GM21786 (cell line): Measurements from ENCODE around the gene USP3.

Experiments used
- ATAC-seq: cut with Tn5 transposase; IDR thresholded peaks from one replicate; pipeline ENCODE4 v1.9.1; 2021; ENCODE audit not compliant: unreplicated experiment

Gene USP3

DNA sequence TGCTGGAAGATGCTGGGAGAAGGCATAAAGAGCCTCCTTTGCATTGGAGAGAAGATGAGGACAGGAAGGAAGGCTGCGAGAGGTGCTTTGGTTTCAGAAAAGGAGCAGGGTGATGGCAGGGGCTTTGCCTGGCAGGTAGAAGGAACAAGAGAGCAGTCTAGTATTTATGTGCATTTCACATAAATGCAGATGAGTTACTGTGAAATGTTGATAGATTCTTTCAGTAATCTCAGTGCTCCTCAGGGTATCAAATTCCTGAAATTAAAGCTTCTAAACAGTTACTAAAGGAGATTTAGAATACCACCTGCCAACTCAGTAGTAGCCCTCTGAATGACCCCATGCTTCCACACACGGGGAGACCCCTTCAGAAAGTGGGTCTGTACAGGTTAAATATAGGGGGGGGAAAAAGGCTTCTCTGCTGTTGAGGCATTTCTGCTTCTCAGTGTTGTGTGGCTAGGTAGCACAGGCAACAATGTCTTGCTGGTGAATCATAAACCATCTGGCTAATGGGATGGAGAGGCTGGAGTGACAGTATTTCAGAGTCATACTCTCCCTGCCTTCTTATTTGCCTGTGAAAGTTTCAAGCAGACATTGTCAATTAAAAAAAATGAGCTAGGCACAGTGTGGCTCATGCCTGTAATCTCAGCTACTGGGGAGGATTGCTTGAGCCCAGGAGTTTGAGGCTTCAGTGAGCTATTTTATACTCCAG, 78.5 kb downstream of the USP3 start:
- ATAC-seq: no peak

DNA sequence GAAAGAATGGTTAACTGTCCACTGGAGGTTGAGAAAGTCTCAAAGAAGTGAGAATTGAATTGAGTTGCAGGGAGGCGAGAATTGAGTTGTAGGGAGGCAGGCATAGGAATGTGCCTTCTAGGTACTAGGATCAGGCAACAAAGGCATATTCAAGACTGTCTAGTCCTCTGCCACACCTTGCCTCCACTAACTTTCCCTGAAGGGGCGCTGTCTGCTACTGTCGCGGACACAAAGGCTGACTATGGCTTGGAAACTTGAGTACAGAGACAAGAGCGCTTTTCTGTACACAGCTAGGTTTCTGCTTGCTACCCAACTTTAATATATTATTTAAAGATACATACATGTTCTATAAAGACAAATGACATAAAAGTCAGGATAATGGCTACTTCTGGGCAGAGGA, 82.4 kb downstream of the USP3 start:
- ATAC-seq: no peak

DNA sequence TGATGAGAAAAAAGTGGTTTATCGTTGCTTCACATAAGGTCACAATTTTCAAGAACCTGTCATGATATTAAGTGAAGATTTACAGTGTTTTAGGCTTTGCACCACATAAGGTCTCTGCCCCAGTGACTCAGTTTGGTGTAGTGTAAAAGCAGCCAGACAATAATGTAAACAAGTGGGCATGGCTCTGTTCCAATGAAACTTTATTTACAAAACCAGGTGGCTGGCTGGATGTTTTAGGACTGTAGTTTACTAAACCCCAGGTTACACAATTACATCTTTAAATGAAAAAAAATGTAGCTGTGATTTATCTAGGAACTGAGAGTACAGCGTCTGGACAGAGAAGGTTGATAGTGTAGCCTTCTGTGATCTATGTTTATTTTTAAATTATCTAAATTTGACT, 83.1 kb downstream of the USP3 start:
- ATAC-seq: no peak

DNA sequence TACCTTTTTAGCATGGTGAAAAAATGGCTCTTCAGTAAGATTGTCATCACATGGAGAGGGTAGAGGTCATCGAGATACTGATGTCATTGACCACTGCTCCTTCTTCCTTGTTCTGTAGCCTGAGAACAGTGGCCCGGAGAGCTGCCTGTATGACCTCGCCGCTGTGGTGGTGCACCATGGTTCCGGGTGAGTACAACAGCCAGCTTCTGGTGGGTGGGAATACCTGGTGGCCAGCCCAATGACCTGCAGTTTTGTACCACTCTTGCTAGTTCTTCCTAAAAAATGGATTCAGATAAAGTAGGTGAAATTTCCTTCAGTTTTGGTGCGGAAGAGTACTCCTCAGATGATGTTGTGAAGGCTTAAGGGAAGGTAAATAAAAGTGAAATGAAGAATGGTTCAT, 84.4 kb downstream of the USP3 start:
- no peak for ATAC-seq

DNA sequence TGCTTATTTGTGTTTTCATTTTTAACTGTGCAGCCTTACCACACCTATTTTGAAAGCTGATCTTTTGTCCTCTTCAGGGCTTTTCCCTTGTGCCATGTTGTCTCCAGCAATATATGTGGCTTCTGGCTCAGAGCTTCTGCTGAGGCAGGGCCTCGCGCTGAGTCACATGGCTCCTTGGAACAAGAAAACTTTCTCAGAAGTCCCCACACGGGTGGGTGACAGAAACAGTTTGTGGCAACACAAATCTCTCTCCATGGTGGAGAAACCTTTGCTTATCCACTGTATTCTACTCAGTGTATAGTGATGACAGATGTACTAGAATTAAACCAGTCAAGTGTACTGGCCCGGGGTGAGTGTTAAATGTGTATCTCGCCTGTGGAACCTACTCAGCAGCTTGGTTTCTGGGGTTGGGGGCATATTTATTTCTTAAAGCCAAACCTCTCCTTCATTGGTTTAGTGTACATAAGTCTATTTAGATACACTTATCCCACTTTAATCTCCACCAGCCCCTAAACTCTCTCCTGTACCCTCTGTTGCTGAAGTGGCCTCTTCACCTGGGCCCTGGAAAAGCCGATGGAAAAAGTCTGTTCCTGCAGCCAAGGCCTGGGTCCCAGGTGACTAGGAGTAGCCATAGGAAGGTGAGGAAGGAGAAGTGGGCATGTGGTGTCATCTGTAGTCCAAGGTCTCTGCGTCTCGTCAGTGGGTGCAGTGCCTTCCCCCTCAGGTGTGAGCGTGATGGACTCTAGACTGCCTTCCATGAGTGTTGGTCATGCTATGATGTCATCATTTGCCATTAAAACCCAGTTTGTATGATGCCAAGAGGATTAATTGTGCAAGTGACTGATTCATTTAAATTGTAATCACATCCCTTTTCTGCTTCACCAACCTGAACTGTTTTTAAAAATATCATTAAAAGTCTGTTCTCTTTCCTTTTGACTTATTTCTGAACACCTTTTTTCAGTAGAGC, 89.6 kb downstream of the USP3 start:
- no peak for ATAC-seq

DNA sequence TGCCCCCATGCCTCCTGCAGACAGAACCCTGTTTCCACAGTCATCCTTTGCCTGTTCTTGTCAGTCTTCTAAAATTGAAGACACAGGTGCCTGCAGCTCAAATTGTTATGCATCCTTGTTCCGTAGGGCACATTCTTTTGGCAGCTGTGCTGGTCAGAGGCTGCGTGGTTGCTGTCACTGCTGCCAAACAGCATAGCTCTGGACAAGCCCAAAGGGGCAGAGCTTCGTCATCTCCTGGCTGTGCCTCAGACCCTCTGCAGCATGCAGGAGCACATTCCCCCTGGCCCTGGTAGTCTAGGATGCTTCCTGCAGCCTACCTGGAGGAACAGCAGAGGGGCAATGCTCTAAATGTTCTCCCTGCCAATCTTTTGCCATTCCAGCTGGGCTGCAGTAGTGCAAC, 90.7 kb downstream of the USP3 start:
- no peak for ATAC-seq

DNA sequence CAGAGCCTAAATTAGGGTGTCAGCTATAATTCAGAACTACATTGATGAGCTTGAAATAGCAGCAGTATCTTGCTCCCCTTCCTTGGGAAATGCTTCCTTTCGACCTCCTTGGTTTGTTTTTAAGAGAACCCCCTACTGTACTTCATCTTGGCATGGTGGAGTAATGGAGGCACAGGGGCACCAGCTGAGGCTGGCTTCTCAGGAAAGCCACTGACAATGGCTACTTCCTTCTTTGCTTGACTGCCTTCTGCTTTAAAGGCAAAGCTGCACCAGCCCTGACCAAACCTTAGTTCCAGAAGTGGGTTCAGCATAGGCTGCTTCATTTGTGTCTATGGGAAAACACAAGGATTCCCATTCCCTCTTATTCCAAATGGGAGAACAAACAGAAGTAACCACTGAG, 91.3 kb downstream of the USP3 start:
- ATAC-seq: no peak

DNA sequence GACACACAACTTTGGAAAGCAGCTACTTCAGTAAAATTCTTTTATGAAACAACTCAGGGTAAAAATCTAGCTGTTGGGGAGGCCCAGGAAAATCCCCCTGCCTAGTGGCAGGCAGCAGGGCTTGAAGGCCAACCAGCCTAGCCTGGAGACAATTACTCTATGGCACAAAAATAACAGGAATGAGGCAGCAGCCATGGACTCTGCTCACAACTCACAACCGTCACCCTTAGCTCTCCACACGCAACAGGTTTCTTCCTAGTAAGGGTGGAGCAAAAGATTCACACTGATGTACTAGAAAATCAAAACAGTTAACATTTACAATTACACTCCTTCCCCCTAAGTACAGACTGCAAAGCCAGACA, 92.3 kb downstream of the USP3 start:
- no peak for ATAC-seq

DNA sequence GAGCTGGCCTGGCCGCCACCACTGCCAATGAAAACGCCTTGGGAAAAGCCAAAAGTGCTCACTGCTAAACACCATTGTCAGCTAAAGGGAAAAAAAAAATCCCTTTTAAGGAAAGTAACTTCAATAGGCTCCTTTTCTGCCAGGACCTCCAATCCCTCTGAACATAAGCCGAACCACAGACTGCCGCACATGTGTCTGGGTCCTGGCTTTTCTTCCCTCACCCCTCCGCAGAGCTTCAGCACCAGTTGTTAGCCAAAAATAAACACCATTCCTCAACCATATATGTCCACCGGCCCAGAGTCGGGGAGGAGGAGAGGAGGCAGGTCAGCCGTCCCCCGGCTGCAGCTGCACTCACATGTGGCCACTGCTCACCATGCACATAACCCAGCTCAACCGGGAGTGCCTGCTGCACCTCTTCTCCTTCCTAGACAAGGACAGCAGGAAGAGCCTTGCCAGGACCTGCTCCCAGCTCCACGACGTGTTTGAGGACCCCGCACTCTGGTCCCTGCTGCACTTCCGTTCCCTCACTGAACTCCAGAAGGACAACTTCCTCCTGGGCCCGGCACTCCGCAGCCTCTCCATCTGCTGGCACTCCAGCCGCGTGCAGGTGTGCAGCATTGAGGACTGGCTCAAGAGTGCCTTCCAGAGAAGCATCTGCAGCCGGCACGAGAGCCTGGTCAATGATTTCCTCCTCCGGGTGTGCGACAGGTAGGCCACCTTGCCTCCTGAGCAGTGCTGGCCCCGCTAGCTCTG, 92.8 kb downstream of the USP3 start, which contains the start of gene FBXL22:
FBXL22 (plus strand) TSS at position 350 of the 753 bp plus-strand sequence; CDS start at position 356, 6 bp downstream.
- no peak for ATAC-seq

DNA sequence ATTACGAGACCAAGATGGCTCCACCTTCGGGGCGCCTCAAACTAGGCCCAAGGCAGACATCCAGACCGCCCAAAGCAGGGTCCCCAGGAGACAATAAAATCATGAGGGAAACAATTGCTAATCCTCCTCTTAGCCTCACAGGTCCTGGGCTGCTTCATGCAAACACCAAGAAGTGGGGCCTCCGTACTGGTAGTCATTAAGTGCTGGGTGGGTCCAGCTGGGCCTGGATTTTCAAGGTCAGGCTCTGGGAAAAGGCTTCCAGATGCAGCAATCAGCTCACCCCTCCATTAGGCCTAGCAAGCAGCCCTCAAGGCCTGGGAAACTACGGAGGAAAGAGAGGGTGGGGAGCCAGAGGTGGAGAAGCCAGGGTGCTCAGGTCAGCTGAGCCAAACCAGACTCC, 93.4 kb downstream of the USP3 start:
- no peak for ATAC-seq

DNA sequence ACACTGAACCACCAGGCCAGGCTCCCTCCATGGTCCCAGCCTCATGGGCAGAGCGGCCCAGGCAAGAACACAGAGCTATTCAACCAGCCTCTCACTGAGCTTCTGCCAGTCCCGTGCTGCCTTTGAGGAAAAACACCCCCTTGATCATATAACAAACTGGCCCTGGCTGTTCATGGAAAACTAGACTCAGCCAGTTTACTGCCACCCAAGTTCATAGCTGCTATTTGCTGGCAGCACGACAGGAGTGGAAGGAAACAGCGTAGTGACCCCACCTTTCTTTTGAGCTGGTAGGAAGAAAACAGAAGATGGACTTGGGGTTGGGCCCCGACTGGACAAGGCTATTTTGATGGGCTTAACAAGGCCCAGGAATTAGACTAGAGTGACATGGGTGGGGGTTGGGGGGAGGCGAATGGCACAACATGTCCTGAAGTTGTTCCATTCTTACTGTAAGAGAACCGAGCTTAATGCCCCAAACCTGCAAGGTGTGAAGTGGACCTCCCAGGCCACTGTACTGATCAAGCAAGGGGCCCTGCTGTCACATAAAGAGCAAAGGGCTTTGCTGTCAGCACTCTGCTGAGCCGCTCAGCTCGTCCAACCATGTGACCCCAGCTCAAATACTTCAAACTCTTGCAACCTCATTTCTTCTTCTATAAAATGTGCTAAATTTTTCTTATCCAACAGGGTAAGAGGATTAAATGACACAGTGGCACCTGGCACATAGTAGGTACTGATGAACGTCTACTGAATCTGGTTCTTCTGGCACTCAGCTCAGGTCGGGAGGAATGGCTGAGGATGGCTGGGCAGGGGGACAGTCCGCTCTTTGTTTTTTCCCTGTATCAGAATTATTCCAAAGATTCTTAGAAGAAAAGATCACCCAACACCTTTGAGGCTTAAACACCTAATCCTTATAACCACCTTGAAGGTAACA, 94.3 kb downstream of the USP3 start:
- no peak for ATAC-seq

DNA sequence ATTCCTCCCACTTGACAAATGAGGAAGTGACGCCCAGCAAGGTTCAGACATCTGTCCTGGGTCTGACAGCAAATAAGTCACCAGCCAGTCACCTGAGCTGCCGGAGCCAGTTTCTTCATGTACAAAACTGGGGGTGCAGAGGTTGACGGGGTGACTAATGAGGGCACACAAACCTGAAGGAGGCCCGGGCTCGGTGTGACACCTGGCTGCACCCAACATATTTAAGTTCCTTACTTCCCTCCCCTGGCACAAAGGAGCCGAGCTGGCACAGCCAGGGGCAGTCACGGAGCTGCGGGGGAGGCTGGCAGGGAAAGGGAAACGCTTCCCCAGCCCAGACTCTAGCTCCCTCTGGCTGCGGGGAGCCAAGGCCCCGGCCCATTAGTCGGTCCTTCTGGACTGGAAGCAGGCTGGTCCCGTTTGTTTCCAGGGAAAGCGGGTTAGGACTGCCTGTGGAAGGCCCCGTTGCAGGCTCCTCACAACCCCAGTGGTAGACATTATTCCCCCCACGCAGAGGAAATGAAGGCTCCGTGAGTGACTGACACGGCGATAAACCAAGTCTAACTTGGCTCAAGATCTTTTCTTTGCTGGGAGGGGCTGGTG, 95.1 kb downstream of the USP3 start:
- ATAC-seq: no peak

DNA sequence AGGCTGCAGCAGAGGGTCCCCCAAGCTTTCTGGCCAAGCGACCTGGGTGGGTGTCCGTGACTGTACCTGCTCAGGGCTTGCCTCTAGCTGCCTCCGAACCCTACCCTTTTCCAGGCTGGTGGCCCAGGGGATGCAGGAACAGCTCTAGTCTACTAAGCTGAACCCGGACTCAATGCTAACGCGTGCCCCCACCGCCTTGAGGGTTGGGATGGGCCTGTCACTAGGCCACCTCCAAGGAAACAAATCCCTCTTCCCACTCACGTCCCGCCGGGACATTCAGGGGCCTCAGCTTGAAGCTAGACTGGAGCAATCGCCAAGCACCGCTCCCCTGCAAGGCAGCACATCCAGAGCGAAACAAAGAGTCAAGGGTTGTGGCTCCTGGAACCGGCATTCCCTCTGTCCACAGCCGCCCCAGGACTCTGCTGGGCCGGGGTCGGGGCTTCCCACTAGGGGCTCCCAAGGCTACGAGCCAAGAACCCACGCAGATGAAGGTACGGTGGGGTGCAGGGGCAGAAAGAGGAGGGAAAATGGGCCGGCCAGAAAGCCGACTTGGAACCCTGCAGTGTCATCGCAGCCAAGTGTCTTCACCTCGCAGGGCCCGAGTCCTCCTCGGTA, 95.7 kb downstream of the USP3 start:
- ATAC-seq: no peak

DNA sequence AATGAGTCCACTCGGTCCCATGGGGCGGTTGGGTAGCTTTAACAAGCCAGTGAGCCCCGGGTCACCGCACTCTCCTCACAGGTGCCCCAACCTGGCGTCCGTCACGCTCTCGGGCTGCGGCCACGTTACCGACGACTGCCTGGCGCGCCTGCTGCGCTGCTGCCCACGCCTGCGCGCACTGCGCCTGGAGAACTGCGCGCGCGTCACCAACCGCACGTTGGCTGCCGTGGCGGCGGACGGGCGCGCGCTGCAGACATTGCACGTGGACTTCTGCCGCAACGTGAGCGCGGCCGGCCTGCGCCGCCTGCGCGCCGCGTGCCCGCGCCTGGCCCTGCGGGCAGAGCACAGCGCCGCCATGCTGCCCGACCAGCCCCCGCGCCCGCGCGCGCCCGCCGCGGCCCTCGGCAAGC, 96.2 kb downstream of the USP3 start:
- peak; percentile 64 for ATAC-seq

DNA sequence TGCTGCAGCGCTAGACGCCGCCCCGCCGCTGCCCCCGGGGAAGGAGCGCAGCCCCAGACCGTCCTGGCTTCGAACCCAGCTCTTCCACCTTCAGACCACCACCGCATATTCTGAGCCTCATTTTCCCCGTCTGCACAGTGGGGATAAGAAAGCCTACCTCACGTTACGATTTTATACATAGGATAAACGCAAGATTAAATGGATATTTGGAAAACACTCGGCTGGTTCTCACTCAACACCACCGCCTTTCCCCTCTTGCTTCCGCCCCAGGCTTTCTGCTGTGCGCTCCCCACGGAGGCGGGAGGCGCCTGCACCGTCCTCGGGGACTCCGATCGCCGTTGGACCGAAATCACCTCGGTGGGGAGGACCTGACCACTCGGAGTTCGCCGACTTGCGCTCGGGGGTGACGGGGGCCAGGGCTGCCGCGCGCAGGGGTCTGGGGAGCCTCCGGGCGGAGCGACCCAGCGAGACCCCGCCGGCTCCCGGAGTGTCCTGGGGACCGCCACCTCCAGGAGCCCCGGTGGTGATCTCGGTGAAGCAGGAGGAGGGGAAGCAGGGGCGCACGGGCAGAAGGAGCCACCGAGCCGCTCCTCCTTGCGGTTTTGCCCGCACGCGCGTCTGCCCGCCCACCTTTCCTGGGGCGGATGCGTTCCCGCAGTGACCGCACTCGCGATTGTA, 96.8 kb downstream of the USP3 start:
- peak; percentile 13 for ATAC-seq

DNA sequence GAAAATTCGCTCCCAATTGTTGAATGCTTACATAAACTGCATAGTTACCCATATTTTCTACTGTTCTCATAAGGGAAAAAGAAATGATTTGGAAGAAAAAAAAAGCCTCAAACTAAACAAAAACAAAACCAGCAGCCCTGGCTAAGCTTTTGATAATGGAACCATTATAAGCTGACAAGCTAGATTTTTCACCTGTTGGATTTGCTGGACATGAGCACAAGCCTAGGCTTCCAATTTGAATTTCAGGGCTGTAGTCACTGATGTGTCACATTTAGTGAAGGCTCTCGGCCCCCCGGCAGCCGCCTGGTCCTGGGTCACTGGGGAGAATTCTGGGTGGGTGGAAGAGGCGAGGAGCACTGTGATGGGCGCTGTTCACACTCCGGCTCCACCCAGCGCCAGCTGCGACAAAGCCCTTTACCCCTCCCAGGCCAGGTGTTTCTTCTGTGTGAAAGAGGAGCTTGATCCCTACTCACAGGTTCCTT, 97.4 kb downstream of the USP3 start:
- ATAC-seq: no peak

DNA sequence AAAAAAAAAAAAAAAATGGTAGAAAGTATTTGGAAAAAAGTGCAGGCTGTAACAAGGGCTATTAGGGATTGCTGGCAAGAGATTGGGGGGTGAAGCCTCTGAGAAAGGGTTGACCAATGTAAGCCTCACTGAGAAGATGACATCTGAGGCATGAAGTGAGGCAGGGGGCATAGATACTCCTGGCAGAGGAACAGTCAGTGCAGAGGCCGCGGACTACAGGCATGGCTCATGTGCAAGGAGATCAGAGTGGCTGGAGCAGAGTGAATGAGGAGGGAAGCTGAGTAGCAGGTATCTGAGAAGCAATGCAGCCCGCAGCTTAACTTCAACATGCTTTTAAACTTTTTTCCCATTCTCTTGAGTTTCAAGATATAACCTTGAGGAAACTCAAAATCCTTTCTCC, 98.2 kb downstream of the USP3 start:
- ATAC-seq: no peak

DNA sequence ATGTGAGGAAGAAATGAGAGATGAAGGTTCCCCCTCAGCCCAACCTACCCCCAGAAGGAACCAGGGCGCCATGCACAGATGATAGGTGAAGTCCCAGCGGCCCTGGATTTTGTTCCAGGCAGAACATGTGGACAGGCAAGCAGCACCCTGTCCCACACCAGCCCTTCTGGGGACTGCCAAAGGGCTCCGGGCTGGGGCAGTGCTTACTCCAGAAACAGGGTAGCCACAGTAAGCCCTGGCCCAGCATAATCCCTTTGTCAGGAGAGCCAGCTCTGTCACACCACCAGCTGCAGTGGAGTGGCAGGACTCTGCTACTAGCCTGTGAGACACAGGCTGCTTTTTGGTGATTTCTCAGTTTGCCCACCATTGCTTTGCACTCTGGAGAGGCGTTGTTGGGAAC, 99.1 kb downstream of the USP3 start:
- ATAC-seq: no peak

DNA sequence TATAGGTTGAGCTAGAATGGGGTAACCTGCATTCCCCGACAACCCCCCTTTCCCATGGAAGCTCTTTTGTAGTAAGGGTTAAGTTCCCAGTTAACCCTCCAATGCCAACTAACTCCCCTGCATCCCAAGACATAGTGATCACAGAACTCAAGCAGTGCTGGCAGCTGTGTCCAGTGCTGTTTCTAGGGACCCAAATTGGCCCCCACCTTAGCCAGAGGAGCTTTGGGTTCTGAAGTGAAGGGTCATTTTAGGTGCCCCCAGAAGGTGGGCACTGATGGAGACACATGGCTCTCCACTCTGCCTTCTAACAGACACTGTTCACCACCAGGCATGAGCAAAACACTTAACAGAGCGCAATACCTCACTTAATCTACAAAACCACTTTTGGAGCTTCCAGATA, 99.9 kb downstream of the USP3 start:
- ATAC-seq: no peak
